HG03439 (cell line): ENCODE data around the gene CRYBG3.
A peak's percentile ranks its signal among the peaks of the same experiment; 100 is the strongest.
"Not testable (repeated sequence)": the region's sequence is repeated elsewhere in the genome, so short reads cannot be mapped to it uniquely, and the experiment has no call there.

Source experiments
- ATAC-seq: cut with Tn5 transposase; IDR thresholded peaks from one replicate; pipeline ENCODE4 v1.9.1; 2021; ENCODE audit warnings: mild to moderate bottlenecking, moderate library complexity; ENCODE audit not compliant: unreplicated experiment

Gene CRYBG3

DNA sequence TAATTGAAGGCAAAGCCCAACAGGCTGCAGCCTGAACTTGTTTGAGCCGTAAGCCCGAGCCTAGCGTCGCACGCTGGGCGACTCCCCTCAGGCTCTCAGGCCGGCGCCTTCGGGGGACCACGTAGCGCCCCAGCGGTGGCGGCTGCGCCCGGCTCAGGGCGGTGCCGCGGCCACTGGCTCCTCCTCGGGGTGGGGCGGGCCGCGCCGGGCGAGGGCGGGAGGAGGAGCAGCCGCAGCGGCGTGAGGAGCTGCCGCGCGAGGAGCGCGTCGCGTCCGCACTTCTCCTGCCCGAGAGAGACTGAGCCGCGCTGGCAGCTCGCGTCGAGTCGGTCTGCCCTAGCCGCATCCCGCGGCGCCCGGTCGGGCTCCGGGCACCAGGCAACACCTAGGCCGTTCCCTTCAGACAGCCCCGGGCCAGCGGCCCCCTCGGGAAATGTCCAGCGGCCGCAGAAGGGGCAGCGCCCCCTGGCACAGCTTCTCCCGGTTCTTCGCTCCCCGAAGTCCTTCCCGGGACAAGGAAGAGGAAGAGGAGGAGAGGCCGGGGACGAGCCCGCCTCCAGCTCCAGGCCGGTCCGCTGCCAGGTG, at the start of gene CRYBG3:
TSS of gene CRYBG3 (plus strand) at position 238 of the 585 bp plus-strand sequence. CDS start at position 434, 196 bp downstream.
- peak; percentile 97 for ATAC-seq

GRCh38 chr3:97772926-97773325, 48.9 kb upstream of the CRYBG3 start:
- ATAC-seq: no peak

DNA sequence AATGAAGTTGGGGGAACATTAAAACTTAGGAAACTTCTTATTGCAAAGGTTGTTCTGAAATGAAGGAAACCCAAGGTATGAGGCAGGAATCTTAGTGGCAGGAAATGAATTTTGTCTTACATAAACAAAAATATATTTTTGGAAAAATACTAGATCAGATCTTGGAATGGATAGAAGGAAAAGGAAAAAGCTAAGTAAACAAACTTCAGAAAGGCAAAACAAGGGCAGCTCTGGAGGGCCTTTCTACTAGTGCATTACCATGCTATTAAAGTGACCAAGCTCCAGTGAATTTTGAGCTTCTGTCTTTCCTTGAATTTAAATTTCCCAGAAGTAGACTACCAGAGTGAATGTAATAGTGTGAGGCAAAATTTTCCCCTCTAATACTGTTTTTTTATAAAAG, 43.7 kb upstream of the CRYBG3 start:
- ATAC-seq: no peak

- peak; percentile 71 for ATAC-seq
Measured at GRCh38 chr3:97793420-97794019, 28.3 kb upstream of the CRYBG3 start.

GRCh38 chr3:97795951-97796350, 25.9 kb upstream of the CRYBG3 start:
- no peak for ATAC-seq

DNA sequence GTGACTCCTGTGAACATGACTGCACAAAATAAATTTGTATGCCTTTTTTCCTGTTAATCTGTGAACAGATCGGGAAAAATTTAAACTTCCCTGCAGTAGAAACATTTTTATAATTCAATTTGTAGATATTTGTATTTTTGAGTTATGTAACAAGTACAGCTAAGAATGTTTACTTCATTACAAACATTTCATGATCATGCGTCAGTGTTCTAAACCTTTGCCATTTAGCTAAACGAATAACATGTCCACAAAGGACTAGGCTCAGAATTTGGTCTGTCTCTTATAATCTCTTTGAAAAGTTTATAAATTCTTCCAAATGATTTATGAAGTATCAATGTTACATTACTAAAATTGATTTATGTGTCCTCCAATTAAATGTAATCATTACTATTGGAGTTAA, 17.3 kb upstream of the CRYBG3 start:
- no peak for ATAC-seq

- ATAC-seq: no peak
Measured at GRCh38 chr3:97810779-97811390, 10.9 kb upstream of the CRYBG3 start.

DNA sequence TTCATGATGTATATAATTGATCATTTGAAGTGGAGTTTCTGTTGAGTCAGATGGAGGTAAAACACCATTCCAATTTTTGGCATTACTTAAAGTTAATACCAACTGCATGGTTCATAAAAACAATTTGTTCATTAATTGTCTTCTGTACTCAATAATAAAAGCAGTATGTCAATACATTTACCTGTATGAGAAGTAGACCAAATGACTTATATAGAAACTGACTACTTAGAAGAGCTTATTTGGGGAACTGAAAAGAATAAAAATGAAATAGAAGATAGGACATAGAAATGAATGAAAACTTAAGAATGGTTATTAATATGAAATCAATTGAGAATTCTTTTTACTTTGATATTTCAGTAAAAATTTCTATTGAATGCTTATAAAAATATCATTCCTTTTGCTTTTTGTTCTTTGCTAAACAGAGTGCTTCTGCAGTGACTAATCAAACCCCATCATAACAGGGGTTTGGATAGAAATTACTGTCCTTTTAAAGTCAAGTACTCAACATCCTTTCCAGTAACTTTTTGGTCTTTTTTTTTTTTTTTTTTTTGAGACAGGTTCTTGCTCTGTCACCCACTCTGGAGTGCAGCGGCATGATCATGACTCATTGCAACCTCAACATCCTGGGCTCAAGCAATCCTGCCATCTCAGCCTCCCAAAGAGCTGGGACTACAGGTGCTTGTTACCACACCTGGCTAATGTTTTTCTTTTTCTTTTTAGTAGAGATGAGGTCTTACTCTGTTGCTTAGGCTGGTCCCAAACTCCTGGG, 6.5 kb upstream of the CRYBG3 start:
- ATAC-seq: no peak

DNA sequence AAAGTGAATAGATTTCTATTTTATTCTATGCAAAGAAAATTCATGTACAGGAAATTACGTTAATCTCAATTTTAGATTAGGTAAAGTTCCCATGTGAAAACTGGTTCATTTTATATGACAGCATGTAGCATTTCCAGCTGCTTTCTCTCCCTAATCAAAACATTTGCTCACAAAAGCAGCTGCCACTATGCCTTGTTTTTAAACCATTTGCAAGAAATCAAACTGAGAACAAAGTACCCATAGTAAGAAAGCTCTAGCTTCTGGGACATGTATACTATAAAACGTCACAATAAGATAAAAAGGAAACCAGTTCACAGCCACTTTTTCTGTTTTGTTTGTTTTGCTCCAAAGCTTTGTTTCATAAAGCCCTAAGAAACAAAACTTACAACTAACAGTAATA, 5.0 kb upstream of the CRYBG3 start:
- ATAC-seq: no peak

DNA sequence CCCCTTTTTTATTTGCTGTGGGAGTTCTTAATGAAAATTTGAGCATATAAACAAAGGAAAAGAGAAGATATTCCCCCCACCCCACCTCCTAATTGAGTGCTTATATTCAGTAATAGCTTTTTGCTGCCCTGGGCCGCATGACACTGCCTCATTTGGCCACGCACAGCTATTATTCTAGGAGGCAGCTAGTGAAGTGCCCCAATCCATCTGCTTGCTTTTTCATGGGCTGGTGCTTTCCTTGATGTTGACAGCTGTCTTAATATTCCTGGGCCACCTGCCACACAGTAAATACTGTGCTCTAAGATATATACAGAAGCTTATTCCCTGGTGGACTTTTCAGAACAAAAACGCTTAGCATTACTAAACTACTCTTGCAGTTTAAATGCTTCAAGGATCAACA, 3.8 kb upstream of the CRYBG3 start:
- ATAC-seq: no peak

DNA sequence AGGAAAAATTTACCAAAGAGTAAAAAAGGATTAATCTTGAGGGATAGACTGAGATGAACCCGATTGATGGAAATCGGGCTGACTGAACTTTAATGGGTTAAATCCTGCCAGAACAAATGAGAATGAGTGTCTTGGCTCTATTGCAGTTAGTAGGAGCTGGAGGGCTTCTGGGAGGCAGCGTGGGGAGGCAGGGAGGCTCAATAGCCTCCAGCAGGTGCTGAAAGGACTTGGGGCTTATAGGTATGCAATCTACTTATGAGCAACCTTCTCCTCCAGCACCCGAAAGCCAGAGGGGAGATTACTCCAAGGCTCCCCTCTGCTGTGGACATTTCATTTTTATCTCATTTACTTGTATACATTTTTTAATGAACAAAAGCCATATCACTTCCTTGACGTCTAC, 1.0 kb upstream of the CRYBG3 start:
- no peak for ATAC-seq

GRCh38 chr3:97821287-97821773, 481 bp upstream of the CRYBG3 start:
- peak; percentile 49 for ATAC-seq

DNA sequence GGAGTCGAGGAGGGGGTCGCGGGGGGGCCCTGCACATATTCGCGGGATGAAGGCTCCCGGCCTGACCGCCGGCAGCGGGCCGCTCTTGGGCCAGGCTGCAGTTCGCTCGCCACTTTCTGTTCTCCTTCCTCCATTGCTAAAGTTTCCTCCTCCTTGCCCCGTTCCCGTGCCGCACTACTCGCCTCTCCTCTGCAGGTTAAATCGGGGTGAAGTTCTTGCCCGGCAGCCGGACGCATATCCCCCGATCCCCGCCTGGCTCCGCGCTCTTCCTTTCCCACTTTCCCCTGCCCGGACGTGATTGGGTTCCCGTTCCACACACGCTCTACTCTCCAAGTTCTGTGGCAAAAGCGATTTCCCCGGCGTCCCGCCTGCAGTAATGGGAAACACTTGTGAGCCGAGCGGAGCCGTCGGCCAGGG, 556 bp downstream of the CRYBG3 start:
- ATAC-seq: peak; percentile 24

DNA sequence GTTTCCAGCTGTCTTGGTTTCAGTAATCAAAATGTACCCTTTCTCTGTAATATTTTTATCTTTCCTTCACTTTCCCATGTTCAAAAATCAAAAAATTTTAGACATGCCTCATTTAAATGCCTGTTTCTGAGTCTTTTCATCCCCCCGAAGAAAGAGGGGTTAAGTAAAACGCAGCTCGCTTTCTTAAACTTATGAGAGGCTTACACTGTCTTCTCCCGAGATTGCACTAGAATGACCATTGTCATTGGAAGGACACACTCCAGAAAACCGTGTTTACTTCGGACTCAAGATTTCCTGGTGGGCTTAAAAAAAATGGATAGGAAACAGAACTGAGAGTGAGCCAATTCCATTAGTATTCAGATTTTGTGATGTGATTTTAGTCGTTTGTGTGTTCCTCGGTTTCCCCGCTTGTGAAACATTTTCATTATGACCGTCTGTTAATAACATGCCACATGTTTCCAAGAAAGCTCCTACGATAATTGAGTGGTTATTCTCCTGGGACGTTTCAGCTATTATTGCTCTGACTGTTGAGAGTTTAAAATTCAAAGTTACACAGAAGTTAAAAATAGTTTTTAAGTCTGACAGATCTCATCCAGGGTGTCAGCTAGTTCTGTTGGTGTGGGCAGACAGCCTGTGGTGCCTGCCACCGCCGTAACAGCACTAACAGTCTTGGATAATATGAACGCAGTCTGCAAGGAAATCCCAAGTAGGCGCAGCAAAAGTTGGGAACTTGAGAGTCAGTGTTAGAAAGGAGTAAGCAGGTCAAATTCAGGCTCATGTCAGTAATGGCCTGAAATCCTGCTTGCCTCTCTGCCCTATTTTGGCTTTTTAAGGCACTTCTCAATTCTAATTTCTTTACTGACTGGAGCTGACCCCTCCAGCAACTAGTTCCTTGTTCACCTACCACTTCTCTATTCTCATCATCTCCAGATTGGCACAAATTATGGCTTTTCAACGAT, 1.5 kb downstream of the CRYBG3 start:
- no peak for ATAC-seq

DNA sequence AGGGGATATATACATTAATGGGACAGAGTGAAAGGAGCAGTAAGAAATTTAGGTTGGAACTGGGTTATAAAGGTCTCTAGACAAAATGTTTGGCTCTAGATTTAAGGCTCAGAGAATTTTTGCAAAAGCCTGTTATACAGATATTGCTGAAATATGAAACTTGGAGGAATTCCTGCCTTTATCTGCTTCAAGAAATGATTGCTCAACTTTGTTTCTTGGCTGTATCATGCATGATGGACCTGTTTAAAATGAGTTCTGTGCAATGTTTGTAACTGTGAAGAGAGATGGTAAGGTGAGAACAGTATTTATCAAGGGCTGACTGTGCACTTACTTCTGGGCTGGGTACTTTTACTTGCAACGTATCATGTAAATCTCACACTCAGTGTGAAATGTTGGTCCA, 3.3 kb downstream of the CRYBG3 start:
- ATAC-seq: no peak

DNA sequence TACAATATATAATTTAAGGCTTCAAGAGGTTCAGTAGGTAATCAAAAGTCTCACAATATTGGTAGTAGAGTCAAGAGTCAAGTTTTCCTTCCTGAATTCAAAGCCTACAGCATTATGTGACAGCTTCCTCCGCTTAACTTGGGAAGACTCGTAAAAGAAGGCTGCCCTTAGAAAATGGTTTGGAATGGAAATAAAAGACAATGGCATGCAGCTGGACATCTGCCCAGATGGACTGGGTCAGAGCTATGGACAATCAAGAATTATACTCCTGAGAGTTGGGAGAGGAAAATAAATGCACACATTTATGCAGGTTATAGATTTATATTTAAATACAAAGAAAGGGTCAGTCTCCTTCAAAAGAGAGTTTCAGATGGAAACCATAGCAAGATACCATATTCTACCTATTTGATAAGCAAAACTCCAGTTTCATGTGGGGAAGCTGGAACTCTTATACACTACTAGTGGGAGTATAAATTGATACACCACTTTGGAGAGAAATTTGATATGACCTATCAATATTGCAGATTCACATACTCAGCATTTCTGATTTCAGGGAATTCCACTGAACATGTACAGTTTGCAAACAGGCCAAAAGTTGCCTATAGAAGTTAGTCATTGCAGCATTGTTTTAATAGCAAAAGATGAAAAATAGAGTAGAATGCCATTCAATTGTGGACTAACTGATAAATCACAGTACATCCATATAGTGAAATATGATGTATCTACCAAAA, 6.1 kb downstream of the CRYBG3 start:
- ATAC-seq: no peak

- no peak for ATAC-seq
Measured at GRCh38 chr3:97829198-97829597, 7.4 kb downstream of the CRYBG3 start.

GRCh38 chr3:97830638-97831037, 8.8 kb downstream of the CRYBG3 start:
- no peak for ATAC-seq

DNA sequence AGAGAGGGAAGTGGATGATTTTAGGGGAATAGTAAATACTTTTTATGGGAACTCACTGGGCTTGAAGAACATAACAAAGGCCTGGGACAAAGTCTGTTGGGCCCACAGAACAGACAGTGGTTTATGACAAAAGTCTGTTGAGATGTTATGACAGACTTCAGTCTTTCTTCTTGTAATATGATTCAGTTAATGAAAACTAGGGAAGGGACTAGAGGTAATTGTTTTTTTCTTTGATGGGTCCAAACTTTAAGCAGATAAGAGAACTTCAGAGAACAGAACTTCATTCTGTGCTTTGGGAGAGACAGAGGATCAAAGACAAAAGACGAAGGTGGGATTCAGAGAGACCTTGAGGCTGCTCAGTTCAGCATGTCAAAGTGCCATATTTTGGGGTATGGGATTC, 9.3 kb downstream of the CRYBG3 start:
- no peak for ATAC-seq

- not testable (repeated sequence) for ATAC-seq
Measured at GRCh38 chr3:97833184-97833583, 11.4 kb downstream of the CRYBG3 start.
